ENCODE results near the gene RAB20. TPM values are rescaled to one million over a fixed set of nuclear protein-coding genes. Genes with fewer than 3 reads are reported as not detected.

The RAB20 gene
- total RNA-seq, 1 experiment from 2014 or later, result 7.9 TPM

DNA sequence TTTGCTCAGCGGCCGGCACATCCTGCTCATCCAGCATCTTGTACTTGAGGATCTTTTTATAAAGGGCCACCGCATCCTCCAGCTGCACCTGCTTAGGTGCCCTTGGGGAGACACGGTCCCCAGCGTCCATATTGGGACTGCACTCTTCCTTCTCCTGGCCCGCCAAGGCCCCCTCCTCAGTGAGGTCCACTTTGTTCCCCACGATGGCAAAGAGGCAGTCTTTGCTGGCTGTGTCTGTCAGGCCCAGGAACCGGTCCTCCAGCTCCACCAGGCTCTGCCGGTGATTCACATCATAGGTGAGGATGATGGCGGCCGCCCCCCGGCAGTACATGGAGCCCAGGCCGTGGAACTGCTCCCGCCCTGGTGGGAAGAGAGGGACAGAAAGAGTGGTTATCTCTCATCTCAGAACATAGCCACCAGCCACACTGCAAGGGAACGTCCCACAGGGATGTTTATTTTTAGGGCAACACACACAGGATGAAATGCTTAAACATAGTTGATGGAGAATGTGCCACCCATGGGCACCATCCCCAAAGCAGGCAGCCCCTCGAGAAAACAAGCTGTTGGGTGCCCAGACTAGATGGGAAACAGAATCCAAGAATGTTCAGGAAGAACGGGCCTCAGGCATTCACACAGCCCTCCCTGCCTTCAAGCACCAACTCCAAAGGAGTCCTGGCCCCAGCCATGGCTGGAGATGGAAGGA, 37.5 kb downstream of the RAB20 start:
- TF ChIP-seq SIN3A (IDR thresholded peaks at IDR 0.05; ENCODE audit: borderline replicate concordance, insufficient read depth, low read depth, low read length), result no peak
- TF ChIP-seq, protein P1, sequence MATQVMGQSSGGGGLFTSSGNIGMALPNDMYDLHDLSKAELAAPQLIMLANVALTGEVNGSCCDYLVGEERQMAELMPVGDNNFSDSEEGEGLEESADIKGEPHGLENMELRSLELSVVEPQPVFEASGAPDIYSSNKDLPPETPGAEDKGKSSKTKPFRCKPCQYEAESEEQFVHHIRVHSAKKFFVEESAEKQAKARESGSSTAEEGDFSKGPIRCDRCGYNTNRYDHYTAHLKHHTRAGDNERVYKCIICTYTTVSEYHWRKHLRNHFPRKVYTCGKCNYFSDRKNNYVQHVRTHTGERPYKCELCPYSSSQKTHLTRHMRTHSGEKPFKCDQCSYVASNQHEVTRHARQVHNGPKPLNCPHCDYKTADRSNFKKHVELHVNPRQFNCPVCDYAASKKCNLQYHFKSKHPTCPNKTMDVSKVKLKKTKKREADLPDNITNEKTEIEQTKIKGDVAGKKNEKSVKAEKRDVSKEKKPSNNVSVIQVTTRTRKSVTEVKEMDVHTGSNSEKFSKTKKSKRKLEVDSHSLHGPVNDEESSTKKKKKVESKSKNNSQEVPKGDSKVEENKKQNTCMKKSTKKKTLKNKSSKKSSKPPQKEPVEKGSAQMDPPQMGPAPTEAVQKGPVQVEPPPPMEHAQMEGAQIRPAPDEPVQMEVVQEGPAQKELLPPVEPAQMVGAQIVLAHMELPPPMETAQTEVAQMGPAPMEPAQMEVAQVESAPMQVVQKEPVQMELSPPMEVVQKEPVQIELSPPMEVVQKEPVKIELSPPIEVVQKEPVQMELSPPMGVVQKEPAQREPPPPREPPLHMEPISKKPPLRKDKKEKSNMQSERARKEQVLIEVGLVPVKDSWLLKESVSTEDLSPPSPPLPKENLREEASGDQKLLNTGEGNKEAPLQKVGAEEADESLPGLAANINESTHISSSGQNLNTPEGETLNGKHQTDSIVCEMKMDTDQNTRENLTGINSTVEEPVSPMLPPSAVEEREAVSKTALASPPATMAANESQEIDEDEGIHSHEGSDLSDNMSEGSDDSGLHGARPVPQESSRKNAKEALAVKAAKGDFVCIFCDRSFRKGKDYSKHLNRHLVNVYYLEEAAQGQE (IDR thresholded peaks at IDR 0.05; ENCODE audit: insufficient read depth in 1 of 2, low read depth in 2 of 2, low read length in 1 of 2), result no peak
- TF ChIP-seq POLR2AphosphoS5 (IDR thresholded peaks at IDR 0.05; ENCODE audit: low read depth, low read length), result no peak
- no peak for TF ChIP-seq TCF7L2 (IDR thresholded peaks at IDR 0.05; ENCODE audit: low read depth, low read length)
- TF ChIP-seq, protein P2, sequence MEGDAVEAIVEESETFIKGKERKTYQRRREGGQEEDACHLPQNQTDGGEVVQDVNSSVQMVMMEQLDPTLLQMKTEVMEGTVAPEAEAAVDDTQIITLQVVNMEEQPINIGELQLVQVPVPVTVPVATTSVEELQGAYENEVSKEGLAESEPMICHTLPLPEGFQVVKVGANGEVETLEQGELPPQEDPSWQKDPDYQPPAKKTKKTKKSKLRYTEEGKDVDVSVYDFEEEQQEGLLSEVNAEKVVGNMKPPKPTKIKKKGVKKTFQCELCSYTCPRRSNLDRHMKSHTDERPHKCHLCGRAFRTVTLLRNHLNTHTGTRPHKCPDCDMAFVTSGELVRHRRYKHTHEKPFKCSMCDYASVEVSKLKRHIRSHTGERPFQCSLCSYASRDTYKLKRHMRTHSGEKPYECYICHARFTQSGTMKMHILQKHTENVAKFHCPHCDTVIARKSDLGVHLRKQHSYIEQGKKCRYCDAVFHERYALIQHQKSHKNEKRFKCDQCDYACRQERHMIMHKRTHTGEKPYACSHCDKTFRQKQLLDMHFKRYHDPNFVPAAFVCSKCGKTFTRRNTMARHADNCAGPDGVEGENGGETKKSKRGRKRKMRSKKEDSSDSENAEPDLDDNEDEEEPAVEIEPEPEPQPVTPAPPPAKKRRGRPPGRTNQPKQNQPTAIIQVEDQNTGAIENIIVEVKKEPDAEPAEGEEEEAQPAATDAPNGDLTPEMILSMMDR (IDR thresholded peaks at IDR 0.05), result no peak

DNA sequence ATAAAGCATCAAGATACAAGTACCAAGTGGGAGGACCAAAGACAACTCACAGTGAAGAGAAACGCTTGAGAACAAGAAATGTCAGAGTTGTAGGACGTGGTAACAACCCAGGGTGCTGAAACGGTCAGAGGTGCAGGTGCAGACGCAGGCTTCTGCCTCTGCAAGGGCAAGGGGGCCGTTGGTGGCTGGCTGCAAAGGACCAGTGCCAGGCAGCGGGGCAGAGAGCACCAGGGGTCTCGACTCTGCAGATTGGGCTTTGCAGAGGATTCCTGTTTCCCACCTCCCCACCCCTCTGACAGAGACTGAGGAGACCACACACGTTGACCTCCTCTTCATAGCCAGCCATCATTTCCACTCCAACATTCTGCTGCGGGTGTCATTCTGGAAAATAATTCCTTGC, 38.3 kb downstream of the RAB20 start:
- Histone ChIP-seq H3K9me3 (ENCODE audit: control insufficient read depth, insufficient read depth, low read depth, low read length) (no peaks in the 10 kb centered on the region), H3K36me3 (ENCODE audit: control insufficient read depth, insufficient read depth, low read length) (no peaks in the 10 kb centered on the region), H3K4me1 (ENCODE audit: control insufficient read depth, insufficient read depth, low read length) (peaks cover 13% of the 10 kb centered on the region), H3K27ac (ENCODE audit: low read length) (no peak overlapping the region), H3K27me3 (ENCODE audit: control insufficient read depth, insufficient read depth, low read length) (no peaks in the 10 kb centered on the region), H3K4me3 (ENCODE audit: low read depth in 2 of 2, low read length in 2 of 2) (no peak overlapping the region)
- TF ChIP-seq, protein P2 (IDR thresholded peaks at IDR 0.05), result no peak
- TF ChIP-seq, protein P1 (IDR thresholded peaks at IDR 0.05; ENCODE audit: insufficient read depth in 1 of 2, low read depth in 2 of 2, low read length in 1 of 2), result no peak
- no peak for TF ChIP-seq POLR2AphosphoS5 (IDR thresholded peaks at IDR 0.05; ENCODE audit: low read depth, low read length)
- TF ChIP-seq SIN3A (IDR thresholded peaks at IDR 0.05; ENCODE audit: borderline replicate concordance, insufficient read depth, low read depth, low read length), result no peak
- no peak for TF ChIP-seq TCF7L2 (IDR thresholded peaks at IDR 0.05; ENCODE audit: low read depth, low read length)
- ChIA-PET CTCF (no interaction called here), POLR2A (no interaction called here)
- DNase-seq (ENCODE audit: low read depth, low spot score), result no peak
- intact Hi-C loops (cut with micrococcal nuclease; ENCODE audit: unreplicated experiment), result no loop called here
- in situ Hi-C loops (cut with HindIII; ENCODE audit: low pct_unique_long_range_greater_than_20kb, low sequenced_read_pairs), result no loop called here
- ATAC-seq, result no peak
- BruUV-seq (replicated peaks), result no TSS peak

More for the DNA sequence above, 37.5 kb downstream of the RAB20 start:
- H3K27ac ChIP-seq (ENCODE audit: low read length), result no peak overlapping the region
- DNase-seq (ENCODE audit: low read depth, low spot score) (no peak), ATAC-seq (no peak)
- CTCF ChIA-PET, result no interaction called here
- no peaks in the 10 kb centered on the region for H3K27me3 ChIP-seq (ENCODE audit: control insufficient read depth, insufficient read depth, low read length)
- POLR2A ChIA-PET, result no interaction called here
- H3K36me3 ChIP-seq (ENCODE audit: control insufficient read depth, insufficient read depth, low read length), result no peaks in the 10 kb centered on the region
- no peak overlapping the region for H3K4me3 ChIP-seq (ENCODE audit: low read depth in 2 of 2, low read length in 2 of 2)
- no TSS peak for BruUV-seq (replicated peaks)
- H3K4me1 ChIP-seq (ENCODE audit: control insufficient read depth, insufficient read depth, low read length), result peaks cover 15% of the 10 kb centered on the region
- no peaks in the 10 kb centered on the region for H3K9me3 ChIP-seq (ENCODE audit: control insufficient read depth, insufficient read depth, low read depth, low read length)
- intact Hi-C loops (cut with micrococcal nuclease; ENCODE audit: unreplicated experiment) (no loop called here), in situ Hi-C loops (cut with HindIII; ENCODE audit: low pct_unique_long_range_greater_than_20kb, low sequenced_read_pairs) (no loop called here)
